GM18499 (cell line): Measurements from ENCODE around the gene MET.
"Not testable (repeated sequence)": the region's sequence is repeated elsewhere in the genome, so short reads cannot be mapped to it uniquely, and the experiment has no call there.

ENCODE experiments used
- ATAC-seq: cut with Tn5 transposase; IDR thresholded peaks from one replicate; pipeline ENCODE4 v1.9.1; 2021; ENCODE audit warnings: moderate number of reproducible peaks; ENCODE audit not compliant: insufficient read depth, unreplicated experiment

Gene MET

DNA sequence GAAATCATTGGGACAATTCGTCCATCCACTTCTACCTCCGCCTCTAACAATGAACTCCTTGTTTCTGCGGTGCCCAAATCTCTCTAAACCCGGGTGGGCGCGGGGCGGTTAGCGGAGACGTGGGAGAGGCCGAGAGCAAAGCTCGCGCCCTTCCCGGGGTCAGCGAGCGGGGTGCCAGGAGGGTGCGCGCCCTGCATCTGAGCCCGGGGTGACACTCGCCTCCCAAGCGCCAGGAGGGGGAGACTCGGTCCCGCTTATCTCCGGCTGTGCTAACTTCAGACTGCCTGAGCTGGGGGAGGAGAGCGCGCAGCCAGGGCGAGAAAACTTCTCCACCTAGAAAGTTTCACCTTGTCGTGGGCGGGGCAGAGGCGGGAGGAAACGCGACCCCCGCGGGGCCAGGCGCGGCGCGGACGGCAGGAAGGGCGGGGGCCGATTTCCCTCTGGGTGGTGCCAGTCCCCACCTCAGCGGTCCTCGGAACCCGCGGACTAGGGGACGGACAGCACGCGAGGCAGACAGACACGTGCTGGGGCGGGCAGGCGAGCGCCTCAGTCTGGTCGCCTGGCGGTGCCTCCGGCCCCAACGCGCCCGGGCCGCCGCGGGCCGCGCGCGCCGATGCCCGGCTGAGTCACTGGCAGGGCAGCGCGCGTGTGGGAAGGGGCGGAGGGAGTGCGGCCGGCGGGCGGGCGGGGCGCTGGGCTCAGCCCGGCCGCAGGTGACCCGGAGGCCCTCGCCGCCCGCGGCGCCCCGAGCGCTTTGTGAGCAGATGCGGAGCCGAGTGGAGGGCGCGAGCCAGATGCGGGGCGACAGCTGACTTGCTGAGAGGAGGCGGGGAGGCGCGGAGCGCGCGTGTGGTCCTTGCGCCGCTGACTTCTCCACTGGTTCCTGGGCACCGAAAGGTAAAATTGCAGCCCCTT lies at the start of gene MET:
Gene MET, plus strand, starts transcription at position 516 of the 915 bp plus-strand sequence. CDS start 26,889 bp downstream, outside the sequence.
- no peak for ATAC-seq

DNA sequence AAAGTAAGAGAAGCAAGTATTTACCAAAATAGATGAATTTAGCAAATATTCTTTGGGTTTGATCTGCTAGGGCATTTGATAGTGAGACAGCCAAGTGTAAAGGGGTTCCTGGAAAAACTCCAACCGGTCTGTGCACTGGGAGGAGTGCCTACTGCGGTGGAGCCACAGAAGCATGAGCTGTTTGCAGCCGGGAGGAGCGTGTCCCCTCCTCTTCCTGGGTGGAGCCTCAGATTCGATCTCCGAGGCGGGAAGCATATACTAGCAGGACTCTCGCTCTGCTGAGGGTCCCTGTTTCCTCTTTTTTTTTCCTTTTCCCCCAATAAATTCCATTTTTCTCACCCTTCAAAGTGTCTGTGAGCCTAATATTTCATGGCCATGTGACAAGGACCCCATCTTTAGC lies 45.1 kb upstream of the MET start:
- ATAC-seq = no peak

DNA sequence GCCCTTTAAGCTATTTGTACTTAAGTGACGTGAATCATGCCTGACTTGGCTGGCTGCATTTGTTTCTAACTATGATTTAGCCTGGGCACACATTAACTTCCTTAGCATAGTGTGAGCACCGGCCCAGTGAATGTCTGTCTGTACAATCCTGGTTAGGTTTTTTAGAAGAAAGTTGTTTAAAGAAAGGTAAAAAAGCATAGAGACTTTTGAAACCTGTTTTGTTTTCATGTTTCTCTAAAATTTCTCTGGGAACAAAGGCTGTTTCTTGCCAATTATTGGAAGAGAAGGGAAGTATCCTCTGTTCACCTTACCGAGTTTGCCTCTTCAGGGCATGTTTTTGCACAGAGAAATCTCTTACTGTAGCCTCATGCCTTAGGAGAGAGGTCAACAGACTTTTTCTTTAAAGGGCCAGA lies 42.9 kb upstream of the MET start:
- ATAC-seq = no peak

DNA sequence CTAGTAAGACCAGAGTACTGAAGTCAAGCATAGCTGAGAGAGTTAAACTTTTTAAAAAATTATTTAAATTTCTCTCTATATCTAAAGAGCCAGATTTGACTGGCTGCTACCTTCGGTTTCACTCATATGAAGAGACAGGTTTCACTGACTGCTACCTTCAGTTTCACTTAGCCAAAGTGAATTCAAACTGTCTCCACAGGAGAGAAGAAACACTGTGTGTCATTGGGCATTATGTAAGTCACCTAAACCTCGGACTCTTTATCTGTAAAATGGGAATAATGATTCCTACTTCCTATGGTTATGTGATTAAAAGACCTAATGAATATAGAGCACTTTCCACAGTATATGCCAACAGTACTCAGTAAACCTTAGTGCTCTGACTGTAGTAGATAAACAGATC lies 41.6 kb upstream of the MET start:
- ATAC-seq = peak; percentile 90

DNA sequence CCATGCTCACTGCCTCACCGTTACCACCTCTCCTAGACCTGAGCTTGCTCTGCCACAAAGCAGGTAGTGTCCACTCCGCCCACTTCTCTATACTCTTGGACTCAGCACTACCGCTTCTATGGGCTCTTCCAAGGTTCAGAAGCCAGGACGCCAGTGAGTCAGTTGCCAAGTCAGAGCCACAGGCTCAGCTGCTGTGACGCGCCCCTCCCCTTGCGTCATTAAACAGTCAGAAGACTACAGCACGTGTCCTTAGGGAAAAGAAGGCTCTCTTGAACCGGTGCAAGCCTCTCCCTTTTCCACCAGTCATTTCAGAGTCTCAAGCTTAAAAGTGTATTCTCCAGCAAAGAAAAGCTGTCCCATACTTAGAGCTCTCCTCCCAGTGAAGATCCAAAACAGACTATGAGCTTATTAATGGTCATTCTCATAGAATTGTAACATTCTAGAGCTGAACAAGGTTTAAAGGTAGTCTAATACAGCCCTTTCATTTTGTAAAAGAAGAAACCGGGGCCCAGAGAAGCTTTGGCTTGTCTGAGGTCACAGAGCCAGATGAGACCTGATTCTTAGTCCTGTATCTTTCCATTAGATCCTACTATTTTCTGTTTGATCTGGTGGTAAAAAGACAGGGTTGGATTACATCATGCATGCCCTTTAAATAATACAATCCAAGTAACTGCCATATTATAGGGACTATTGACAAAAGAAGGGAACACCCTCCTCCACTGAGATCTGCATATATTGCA lies 40.9 kb upstream of the MET start:
- ATAC-seq = peak; percentile 30

DNA sequence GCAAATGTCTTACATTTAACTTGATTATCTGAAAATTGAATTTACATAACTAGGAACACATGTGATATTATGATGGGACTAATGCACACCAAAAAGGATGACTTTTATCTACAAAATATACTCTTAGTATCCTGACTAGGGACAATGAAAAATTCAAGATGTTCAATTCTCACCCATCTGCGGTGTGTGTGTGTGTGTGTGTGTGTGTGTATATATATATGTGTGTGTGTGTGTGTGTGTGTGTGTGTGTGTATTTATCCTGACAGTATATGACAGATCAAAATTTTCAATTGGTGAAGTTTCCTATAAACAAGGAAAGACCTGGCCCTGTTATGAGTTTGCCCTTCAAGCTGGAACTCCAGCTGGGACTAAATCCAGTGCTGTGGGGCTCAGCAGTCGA lies 40.3 kb upstream of the MET start:
- ATAC-seq = no peak

DNA sequence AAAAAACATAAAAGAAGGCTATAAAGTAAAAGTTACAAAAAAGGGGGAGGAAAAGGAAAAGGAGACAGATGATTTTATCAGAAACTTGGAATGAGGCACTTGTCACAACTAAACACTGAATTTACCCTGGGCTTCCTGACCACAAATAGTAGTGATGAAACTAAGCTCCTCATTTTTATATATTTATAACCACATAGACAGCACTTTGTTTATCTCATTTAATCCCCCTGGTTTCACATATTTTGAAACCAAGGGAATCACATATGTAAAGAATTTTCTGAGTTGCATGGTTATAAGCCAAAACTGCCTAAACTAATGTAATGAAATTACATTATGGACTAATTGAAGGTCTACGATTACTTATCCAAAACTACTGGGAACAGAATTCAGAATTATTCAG lies 39.6 kb upstream of the MET start:
- ATAC-seq = no peak

DNA sequence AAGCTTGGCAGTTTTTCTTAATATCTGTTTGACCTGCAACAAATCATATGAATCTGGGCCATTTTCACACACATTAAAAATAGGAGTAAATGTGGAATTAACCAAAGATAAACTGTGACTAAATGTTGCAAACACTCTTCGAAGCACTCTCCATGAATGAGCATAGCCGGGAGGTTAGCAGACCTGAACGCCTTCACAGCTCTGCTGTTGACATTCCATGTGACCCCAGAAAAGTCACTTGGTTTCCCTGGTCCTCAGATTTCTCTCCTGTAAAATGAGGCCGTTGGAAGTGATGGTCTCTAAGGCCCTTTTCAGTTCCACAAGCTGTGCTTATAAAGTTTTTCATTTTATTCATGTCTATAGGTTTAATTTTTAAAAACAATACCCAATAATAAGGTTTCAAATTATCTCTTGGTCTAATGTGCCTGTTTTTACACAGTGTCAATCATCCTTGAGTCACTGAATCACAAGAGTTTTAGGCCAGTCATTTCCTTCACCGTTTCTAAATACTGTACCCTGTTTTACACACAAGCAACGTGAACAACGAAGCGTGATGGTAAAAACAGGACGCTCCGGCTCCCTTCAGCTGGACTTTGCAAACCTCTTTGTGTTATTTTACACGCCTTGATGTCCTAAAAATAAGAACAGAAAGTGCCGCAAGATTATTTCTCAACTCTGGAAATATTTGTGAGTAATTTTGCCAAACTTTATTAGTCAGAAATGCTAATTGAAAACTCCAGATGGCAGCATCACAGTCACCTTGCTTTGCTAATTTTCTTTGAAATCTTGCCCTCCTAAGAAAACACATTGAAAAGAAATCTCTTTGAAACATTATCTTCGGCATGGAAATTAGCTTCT lies 38.6 kb upstream of the MET start:
- ATAC-seq = peak; percentile 30

DNA sequence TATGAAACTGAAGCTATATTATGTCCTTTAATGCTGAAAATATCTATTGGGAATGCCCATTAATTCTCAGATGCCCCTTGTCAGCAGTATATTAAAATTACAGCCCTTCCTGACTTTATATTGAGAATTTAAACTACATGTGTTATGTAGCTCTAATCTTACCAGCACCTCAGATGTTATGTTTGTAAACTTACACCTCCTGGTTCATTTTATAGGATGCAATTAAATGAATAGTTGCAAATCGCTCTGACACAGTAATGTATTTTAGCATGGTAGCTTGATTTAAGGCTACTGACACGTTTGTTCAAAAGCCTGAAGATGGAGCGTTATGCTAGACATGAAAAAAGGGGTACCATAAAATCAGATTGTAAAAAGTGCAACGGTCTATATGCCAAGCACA lies 35.0 kb upstream of the MET start:
- no peak for ATAC-seq

DNA sequence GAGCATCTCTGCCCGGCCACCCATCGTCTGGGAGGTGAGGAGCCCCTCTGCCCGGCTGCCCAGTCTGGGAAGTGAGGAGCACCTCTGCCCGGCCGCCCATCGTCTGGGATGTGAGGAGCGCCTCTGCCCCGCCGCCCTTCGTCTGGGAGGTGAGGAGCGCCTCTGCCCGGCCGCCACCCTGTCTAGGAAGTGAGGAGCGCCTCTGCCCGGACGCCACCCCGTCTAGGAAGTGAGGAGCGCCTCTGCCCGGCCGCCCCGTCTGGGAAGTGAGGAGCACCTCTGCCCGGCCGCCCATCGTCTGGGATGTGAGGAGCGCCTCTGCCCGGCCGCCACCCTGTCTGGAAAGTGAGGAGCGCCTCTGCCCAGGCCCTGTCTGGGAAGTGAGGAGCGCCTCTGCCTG lies 33.4 kb upstream of the MET start:
- ATAC-seq = not testable (repeated sequence)

DNA sequence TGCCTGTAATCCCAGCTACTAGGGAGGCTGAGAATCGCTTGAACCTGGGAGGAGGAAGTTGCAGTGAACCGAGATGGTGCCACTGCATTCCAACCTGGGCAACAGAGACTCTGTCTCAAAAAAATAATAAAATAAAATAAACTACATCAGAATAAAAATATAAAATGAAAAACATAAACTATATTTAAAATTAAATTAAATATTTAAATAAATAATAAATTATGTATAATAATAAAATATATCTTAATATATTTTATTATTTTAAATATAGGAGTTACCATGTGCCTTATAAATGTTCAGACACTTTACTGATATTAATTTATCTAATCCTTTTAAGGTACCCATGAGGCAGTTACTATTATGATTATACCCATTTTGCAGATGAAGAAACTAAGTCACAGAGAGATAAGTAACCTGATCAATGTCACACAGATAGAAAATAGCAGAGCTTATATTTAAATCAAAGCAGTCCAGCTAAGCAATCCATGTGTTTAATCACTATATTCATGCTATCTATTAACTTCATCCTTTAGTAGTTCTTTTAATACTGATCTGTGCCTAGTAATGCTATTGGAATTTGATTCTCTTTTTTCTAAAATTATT lies 30.3 kb upstream of the MET start:
- no peak for ATAC-seq

DNA sequence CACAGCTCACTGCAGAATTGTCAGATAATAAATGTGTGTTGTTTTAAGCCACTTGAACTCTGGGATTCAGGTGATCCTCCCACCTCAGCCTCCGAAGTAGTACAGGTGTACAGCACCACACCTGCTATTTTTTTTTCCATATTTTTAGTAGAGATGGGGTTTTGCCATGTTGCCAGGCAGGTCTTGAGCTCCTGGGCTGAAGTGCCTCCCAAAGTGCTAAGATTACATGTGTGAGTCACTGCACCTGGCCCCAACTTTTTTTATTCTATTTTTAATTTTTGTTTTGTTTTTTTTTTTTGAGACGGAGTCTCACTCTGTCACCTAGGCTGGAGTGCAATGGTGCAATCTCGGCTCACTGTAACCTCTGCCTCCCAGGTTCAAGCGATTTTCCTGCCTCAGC lies 28.8 kb upstream of the MET start:
- ATAC-seq = not testable (repeated sequence)

DNA sequence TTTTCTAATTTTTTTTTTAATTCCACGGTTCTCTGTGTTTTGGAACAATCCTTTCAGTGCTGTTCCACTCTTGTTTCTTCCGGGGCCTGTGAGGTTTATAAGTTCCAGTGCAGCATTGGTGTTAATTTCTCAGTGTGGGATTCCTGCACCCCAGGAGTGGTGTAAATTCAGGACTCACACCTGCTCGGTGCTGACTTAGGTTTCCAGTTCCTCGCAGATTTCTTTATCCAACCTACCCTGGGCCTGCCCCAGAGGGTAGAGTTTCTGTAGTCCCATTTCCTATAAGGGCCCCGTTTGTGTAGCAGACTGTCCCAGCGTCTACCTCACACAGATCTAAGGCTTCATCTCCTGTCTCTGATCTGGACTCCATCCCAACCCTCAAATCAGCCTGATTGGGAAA lies 27.4 kb upstream of the MET start:
- ATAC-seq = no peak

DNA sequence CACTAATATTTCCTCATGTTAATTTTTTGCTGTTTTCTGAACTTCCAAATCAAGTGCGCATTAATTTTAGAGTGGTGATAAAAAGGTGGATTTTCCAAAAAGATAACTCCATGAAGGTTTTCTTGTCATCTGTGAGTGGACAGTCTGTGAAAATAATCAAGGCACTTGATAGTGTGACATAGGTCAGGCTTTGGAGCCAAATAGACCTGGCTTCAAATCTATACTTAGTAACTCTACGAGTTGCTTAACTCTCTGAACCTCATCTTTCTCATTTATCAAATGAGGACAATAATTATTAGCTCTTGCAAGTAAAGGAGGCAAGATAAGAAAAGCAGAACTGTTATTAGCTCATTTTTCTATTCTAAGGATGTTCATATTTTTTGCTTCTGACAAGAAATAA lies 24.7 kb upstream of the MET start:
- ATAC-seq = no peak

DNA sequence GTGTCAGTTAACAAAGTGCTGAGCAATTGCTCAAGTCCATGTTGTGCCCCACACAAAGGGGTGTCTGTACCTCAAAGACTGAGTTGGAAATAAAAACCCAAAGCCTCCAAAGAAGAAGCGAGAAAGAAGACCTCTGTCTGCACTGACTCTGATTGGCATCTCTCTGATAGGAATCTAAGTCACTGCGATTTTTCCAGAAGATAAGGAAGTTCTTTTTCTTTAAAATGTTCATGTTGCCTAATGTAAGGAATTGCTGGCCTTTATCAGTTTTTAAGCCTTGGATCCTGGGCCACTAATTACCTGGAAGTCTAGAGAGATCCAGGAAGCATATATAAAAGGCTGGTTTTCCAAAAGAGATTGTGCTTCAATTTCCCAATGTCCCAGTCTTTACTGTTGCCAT lies 24.1 kb upstream of the MET start:
- ATAC-seq = no peak

DNA sequence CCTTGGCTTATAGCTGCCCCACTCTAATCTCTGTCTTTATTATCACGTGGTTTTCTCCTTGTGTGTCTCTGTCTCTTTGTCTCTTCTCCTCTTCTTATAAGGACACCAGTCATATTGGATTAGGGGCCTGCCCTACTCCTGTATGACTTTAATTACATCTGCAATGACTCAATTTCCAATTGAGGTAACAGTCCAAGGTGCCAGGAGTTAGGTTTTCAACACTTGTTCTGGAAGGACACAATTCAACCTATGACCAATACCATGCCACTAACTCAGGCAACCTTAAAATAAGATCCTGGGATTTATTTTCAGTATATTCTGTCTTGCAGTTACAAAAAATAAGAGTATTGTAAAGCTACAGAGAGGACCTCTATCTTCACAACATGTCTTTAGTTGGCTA lies 21.6 kb upstream of the MET start:
- no peak for ATAC-seq

DNA sequence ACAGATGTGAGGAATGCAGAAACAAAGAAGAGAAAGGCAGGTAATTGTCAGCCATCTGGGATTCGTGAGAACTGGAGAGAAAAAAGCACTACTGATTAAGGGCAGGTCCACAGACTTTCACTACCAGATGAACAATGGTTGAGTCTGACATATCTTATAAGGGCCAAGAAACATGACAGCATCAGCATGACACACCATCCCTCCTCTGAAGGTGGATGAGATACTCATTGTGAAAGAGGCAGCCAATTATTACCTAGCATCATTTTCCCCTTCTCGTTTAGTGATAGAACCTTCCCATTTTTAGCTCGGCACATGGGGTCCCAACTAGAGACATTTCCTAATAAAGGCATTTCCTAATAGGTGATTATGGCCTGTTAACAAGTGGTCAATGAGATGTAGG lies 19.2 kb upstream of the MET start:
- ATAC-seq = no peak

DNA sequence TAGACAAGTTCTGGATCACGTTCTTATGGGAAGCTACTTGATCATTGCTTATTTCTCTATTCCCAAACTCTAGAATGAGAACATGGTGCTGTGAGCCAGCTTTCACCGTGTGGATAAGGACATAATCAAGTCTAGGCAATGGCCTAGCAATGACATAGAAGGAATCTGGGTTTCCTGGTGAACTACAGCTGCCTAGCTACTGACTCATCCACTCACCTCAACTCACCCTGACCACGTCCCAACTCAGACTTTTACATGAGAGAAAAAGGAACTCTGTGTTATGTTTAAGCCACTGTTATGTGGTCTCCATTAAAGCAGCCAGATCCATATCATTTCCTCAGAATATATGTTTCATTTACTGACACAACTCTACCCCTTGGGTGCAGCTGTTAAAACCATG lies 18.8 kb upstream of the MET start:
- no peak for ATAC-seq

DNA sequence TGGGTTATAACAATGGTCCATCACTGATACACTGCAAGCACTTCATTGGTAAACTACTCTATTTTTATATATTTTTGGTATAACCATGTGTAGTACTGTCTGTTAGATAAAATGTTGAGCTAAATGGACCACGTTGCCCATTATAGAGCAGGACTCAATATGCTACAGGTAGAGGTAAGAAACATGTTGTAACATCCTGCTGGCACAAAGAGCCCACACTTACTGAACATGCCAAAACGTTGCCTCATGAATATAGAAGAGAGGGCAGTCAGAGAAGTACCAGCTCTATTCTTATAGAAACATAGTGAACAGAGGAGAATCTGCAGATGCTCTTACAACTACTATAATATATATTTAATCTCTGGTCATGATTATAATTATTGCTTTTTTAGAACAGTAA lies 18.4 kb upstream of the MET start:
- no peak for ATAC-seq

DNA sequence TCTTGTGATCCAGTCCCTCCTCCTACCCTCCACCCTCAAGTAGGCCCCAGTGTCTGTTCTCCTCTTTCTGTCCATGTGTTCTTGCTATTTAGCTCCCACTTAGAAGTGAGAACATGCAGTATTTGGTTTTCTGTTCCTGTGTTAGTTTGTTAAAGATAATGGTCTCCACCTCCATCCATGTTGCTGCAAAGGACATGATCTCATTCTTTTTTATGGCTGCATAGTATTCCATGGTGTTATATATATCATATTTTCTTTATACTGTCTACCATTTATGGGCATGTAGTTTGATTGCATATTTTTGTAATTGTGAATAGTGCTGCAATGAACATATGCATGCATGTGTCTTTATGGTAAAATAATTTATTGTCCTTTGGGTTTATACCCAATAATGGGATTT lies 12.7 kb upstream of the MET start:
- not testable (repeated sequence) for ATAC-seq
